ENCODE data around the gene PLCB3.

DNA sequence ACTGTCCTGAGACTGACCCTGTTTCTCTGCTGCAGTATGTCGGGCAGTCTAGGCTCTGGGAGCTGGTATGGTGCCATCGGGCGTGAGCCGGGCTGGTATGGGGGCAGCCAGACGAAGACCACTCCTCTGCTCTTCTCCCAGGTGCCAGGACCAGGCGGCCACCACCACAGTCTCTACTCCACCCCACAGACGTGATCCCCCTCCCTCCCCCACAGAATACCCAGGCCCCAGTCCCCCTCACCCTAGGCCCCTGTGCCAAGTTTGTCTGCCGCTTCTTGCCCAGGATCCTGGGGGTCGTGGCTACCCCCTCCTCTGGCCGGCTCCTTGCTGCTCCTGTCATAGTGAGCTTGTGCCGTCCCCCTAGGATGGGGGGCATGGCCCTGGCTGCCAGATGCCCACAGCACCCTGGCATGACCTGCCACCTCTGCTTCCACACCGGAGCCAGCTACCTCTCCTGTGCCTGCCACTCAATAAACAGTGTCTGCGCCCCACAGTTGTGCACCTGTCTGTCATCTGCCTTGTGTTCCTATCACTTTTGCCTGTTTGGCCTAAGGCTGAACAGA, 37.8 kb downstream of the PLCB3 start:
- TF ChIP-seq, protein P1, sequence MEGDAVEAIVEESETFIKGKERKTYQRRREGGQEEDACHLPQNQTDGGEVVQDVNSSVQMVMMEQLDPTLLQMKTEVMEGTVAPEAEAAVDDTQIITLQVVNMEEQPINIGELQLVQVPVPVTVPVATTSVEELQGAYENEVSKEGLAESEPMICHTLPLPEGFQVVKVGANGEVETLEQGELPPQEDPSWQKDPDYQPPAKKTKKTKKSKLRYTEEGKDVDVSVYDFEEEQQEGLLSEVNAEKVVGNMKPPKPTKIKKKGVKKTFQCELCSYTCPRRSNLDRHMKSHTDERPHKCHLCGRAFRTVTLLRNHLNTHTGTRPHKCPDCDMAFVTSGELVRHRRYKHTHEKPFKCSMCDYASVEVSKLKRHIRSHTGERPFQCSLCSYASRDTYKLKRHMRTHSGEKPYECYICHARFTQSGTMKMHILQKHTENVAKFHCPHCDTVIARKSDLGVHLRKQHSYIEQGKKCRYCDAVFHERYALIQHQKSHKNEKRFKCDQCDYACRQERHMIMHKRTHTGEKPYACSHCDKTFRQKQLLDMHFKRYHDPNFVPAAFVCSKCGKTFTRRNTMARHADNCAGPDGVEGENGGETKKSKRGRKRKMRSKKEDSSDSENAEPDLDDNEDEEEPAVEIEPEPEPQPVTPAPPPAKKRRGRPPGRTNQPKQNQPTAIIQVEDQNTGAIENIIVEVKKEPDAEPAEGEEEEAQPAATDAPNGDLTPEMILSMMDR (IDR thresholded peaks at IDR 0.05) = no peak
- TF ChIP-seq EP300 (IDR thresholded peaks at IDR 0.05) (no peak), POLR2A (IDR thresholded peaks at IDR 0.05) (no peak)

All from suprapubic skin (tissue), 3 donors.